H1 (cell line): Measurements from ENCODE around the gene GIMAP5. TPM values are rescaled to one million over a fixed set of nuclear protein-coding genes. Genes with fewer than 3 reads are reported as not detected.

Experiments used
- CTCF ChIA-PET: fragments of 300-600 bp; sonication (Branson Sonifier 250); formaldehyde crosslinking; loops from one replicate; lab custom pipeline; 2021; ENCODE audit not compliant: partially characterized antibody; lab: Charles Lee
- POLR2A ChIA-PET: fragments of 300-600 bp; sonication (Branson Sonifier 250); formaldehyde crosslinking; loops from one replicate; lab custom pipeline; 2021; ENCODE audit warnings: inconsistent platforms; ENCODE audit not compliant: partially characterized antibody; lab: Charles Lee
- DNase-seq, 2 experiments: peaks; one replicate each; pipeline versions ENCODE4 v3.0.0 to v3.0.0-alpha.2; 2010 to 2022; ENCODE audit warnings: low spot score in 2 of 2, low read depth in 1 of 2, mixed read lengths in 1 of 2
- FAIRE-seq: peaks from 2 replicates; lab custom pipeline; 2011; peaks lifted over from hg19 to GRCh38; lab: Jason Lieb, UNC
- H2AFZ ChIP-seq: 2 replicates; pipeline ENCODE4 v1.8.1; 2012; ENCODE audit warnings: low read length, inconsistent platforms
- H2AK5ac ChIP-seq: 2 replicates; pipeline ENCODE4 v1.6.1; 2013; ENCODE audit warnings: low read depth, low read length
- H2BK120ac ChIP-seq: replicated peaks from 2 replicates; pipeline ENCODE3; 2013; ENCODE audit warnings: low read depth, low read length, inconsistent platforms
- H2BK12ac ChIP-seq: 2 replicates; pipeline ENCODE4 v1.6.1; 2013; ENCODE audit warnings: low read depth, low read length
- H2BK15ac ChIP-seq: 2 replicates; pipeline ENCODE4 v1.6.1; 2013; ENCODE audit warnings: low read length
- H2BK20ac ChIP-seq: 2 replicates; pipeline ENCODE4 v1.6.1; 2013; ENCODE audit warnings: low read length
- H2BK5ac ChIP-seq: 2 replicates; pipeline ENCODE4 v1.6.1; 2013; ENCODE audit warnings: low read depth, low read length
- H3K14ac ChIP-seq: 2 replicates; pipeline ENCODE4 v1.6.1; 2013; ENCODE audit warnings: inconsistent platforms; ENCODE audit not compliant: insufficient read length
- H3K18ac ChIP-seq: 2 replicates; pipeline ENCODE4 v1.6.1; 2013; ENCODE audit warnings: low read length; ENCODE audit errors: extremely low read depth
- H3K23ac ChIP-seq: 2 replicates; pipeline ENCODE4 v1.6.1; 2013; ENCODE audit warnings: inconsistent platforms; ENCODE audit not compliant: insufficient read length
- H3K23me2 ChIP-seq: 2 replicates; pipeline ENCODE4 v1.6.1; 2013; ENCODE audit warnings: low read depth, low read length
- H3K27ac ChIP-seq: 2 replicates; pipeline ENCODE4 v1.6.1; 2011; ENCODE audit warnings: low read depth, low read length, inconsistent platforms
- H3K27me3 ChIP-seq, 4 experiments: replicated peaks in 1 of 4; 1 replicate in 1 of 4; 2 replicates in 3 of 4; pipeline versions ENCODE4 v1.6.1 to v1.8.1; 2011 to 2013; ENCODE audit warnings: low read length in 3 of 4, mild to moderate bottlenecking in 3 of 4, inconsistent platforms in 2 of 4, mixed read lengths in 2 of 4, moderate library complexity in 1 of 4; ENCODE audit not compliant: control insufficient read depth in 3 of 4, insufficient read depth in 3 of 4; ENCODE audit errors: extremely low read depth in 1 of 4
- H3K36me3 ChIP-seq, 4 experiments: 2 replicates each; pipeline versions ENCODE4 v1.6.1 to v1.8.1; 2011 to 2013; ENCODE audit warnings: mild to moderate bottlenecking in 4 of 4, low read length in 3 of 4, moderate library complexity in 2 of 4, control low read depth in 1 of 4, inconsistent platforms in 1 of 4; ENCODE audit not compliant: insufficient read depth in 4 of 4, control insufficient read depth in 2 of 4
- H3K4ac ChIP-seq: replicated peaks from 2 replicates; pipeline ENCODE3; 2013; ENCODE audit warnings: low read length, low read depth, mixed read lengths, inconsistent platforms; ENCODE audit not compliant: insufficient read length
- H3K4me1 ChIP-seq, 4 experiments: replicated peaks in 1 of 4; 1 replicate in 1 of 4; 2 replicates in 3 of 4; pipeline versions ENCODE4 v1.6.1 to v1.8.1; 2011 to 2013; ENCODE audit warnings: low read length in 3 of 4, inconsistent platforms in 2 of 4, mixed read lengths in 1 of 4; ENCODE audit not compliant: insufficient read depth in 4 of 4, control insufficient read depth in 3 of 4
- H3K4me2 ChIP-seq, 2 experiments: 2 replicates each; pipeline versions ENCODE4 v1.6.1 to v1.8.1; 2011 to 2013; ENCODE audit warnings: low read depth in 2 of 2, low read length in 2 of 2, control low read depth in 1 of 2, inconsistent platforms in 1 of 2, mild to moderate bottlenecking in 1 of 2; ENCODE audit not compliant: insufficient read depth in 1 of 2
- H3K4me3 ChIP-seq, 4 experiments: fragments of 200-600, 300-600 bp in 1 of 4; sonication (generic), shearing (Covaris generic), sonication (Bioruptor Twin) in 1 of 4; 2 replicates each; pipeline versions ENCODE4 v1.5.1 to v1.8.1; 2011 to 2016; ENCODE audit warnings: low read length in 4 of 4, low read depth in 3 of 4, control low read depth in 2 of 4, inconsistent platforms in 2 of 4, mild to moderate bottlenecking in 2 of 4, mixed read lengths in 1 of 4, moderate library complexity in 1 of 4; ENCODE audit not compliant: insufficient read depth in 2 of 4; ENCODE audit errors: extremely low read depth in 1 of 4
- H3K56ac ChIP-seq: replicated peaks from 2 replicates; pipeline ENCODE3; 2013; ENCODE audit warnings: low read depth, mild to moderate bottlenecking, mixed read lengths, low read length, inconsistent platforms; ENCODE audit not compliant: insufficient read length
- H3K79me1 ChIP-seq: 2 replicates; pipeline ENCODE4 v1.6.1; 2013; ENCODE audit warnings: low read depth, low read length, control low read depth
- H3K79me2 ChIP-seq, 2 experiments: 2 replicates each; pipeline versions ENCODE4 v1.6.1 to v1.8.1; 2012 to 2013; ENCODE audit warnings: low read length in 2 of 2, mild to moderate bottlenecking in 2 of 2, inconsistent platforms in 1 of 2; ENCODE audit not compliant: insufficient read depth in 2 of 2, control insufficient read depth in 1 of 2
- H3K9ac ChIP-seq, 4 experiments: replicated peaks in 1 of 4; 1 replicate in 1 of 4; 2 replicates in 3 of 4; pipeline versions ENCODE4 v1.6.1 to v1.8.1; 2011 to 2013; ENCODE audit warnings: low read depth in 3 of 4, low read length in 3 of 4, control low read depth in 2 of 4, mild to moderate bottlenecking in 2 of 4, moderate library complexity in 2 of 4, inconsistent platforms in 1 of 4; ENCODE audit errors: extremely low read depth in 1 of 4
- H3K9me3 ChIP-seq, 2 experiments: 2 replicates each; pipeline versions ENCODE4 v1.6.1 to v1.8.1; 2012 to 2013; ENCODE audit warnings: mild to moderate bottlenecking in 2 of 2, moderate library complexity in 2 of 2, control low read depth in 1 of 2, inconsistent platforms in 1 of 2, low read depth in 1 of 2, low read length in 1 of 2, mixed read lengths in 1 of 2; ENCODE audit not compliant: insufficient read depth in 2 of 2
- H4K20me1 ChIP-seq, 2 experiments: replicated peaks in 1 of 2; 2 replicates each; pipeline versions ENCODE3 to v1.8.1; 2011 to 2013; ENCODE audit warnings: inconsistent platforms in 2 of 2, low read length in 2 of 2, mild to moderate bottlenecking in 1 of 2; ENCODE audit not compliant: insufficient read depth in 2 of 2, control insufficient read depth in 1 of 2
- H4K5ac ChIP-seq: 2 replicates; pipeline ENCODE4 v1.6.1; 2013; ENCODE audit warnings: low read length, low read depth, mixed read lengths, inconsistent platforms; ENCODE audit not compliant: insufficient read length
- H4K8ac ChIP-seq: 2 replicates; pipeline ENCODE4 v1.8.0; 2013; ENCODE audit warnings: mild to moderate bottlenecking, moderate library complexity, low read length, inconsistent platforms; ENCODE audit not compliant: insufficient read depth; ENCODE audit errors: extremely low read depth
- H4K91ac ChIP-seq: replicated peaks from 2 replicates; pipeline ENCODE3; 2013; ENCODE audit warnings: low read length, mixed read lengths, inconsistent platforms; ENCODE audit not compliant: insufficient read length
- BACH1 ChIP-seq: IDR thresholded peaks from 2 replicates; pipeline ENCODE4 v1.6.1; 2012; ENCODE audit warnings: low read length, improper control_type of control experiment
- CHD2 ChIP-seq: IDR thresholded peaks from 2 replicates; pipeline ENCODE4 v1.6.1; 2012; ENCODE audit warnings: low read length, improper control_type of control experiment
- JUND ChIP-seq: IDR thresholded peaks from 2 replicates; pipeline ENCODE4 v1.6.1; 2011; ENCODE audit warnings: mild to moderate bottlenecking, improper control_type of control experiment, low read length
- RNF2 ChIP-seq: fragments of 200-900, 300-1000 bp; sonication (generic); IDR thresholded peaks from 2 replicates; pipeline ENCODE4 v1.7.1; 2016; ENCODE audit warnings: borderline replicate concordance, low read depth, mild to moderate bottlenecking, antibody characterized with exemption, low read length; ENCODE audit not compliant: poor library complexity, severe bottlenecking; ENCODE audit errors: missing control alignments
- SIRT6 ChIP-seq: IDR thresholded peaks from one replicate; pipeline ENCODE4 v1.7.1; 2012; ENCODE audit warnings: low read length, inconsistent platforms
- SIX5 ChIP-seq: IDR thresholded peaks from 2 replicates; pipeline ENCODE4 v1.6.1; 2011; ENCODE audit warnings: mild to moderate bottlenecking, low read depth, low read length
- TCF12 ChIP-seq: IDR thresholded peaks from 2 replicates; pipeline ENCODE4 v1.6.1; 2011; ENCODE audit warnings: low read depth, mild to moderate bottlenecking, low read length
- WGBS, 2 experiments: shearing (Covaris generic) in 1 of 2; methylation state at CpG; one replicate each; pipeline versions ENCODE4 v1.1.6 to v1.1.7; 2013 to 2015; ENCODE audit warnings: low lambda C conversion rate in 2 of 2, mixed read lengths in 2 of 2, inconsistent platforms in 1 of 2, low coverage in 1 of 2, missing lambda C conversion rate in 1 of 2; ENCODE audit not compliant: insufficient replicate concordance in 2 of 2, insufficient coverage in 1 of 2, insufficient read length in 1 of 2; ENCODE audit errors: extremely low coverage in 1 of 2, missing lambda C conversion rate in 1 of 2; 5-methylcytosine and 5-hydroxymethylcytosine counted together
- polyA plus RNA-seq, 7 experiments: library from polyadenylated mRNA; depleted of rRNA in 3 of 7; stranded (reverse) in 5 of 7; unstranded in 2 of 7; fragments of >200 nt in 5 of 7; fragments of 200-250 nt in 2 of 7; gene quantifications; 1 replicate in 5 of 7; 2 replicates in 1 of 7; 4 replicates in 1 of 7; pipeline versions ENCODE4 v1.2.1 to v1.2.3, GENCODE V29; 2011 to 2013; ENCODE audit warnings: missing spikeins in 2 of 7, mixed read lengths in 2 of 7
- total RNA-seq: library from RNA; stranded (reverse); fragmentation: NEBNext Ultra II Directional; extraction: Animal tissue kit (Norgen Biotek cat#: 25700); gene quantifications from 2 replicates; pipeline ENCODE4 v1.2.1, GENCODE V29; 2021

The GIMAP5 gene
- total and polyA plus RNA-seq, 2 of the 8 experiments (the other 6 are each of a cell fraction or from before 2014, with no cell fraction given): not detected

- no peak overlapping the region for H2BK120ac ChIP-seq
- H3K79me2 ChIP-seq: no peaks in the 10 kb centered on the region
- H3K23ac ChIP-seq: no peak overlapping the region
- H3K27ac ChIP-seq: no peak overlapping the region
- H4K8ac ChIP-seq: no peak overlapping the region
- H3K27me3 ChIP-seq: no peaks in the 10 kb centered on the region; a peak in 1 of 7 replicates
- H3K4me3 ChIP-seq: no peak overlapping the region
- H4K91ac ChIP-seq: no peak overlapping the region
- TF ChIP-seq SIRT6: no peak
- TF ChIP-seq JUND: no peak
- TF ChIP-seq CHD2: no peak
- no peak for TF ChIP-seq BACH1
- no peak for TF ChIP-seq RNF2
- TF ChIP-seq SIX5: no peak
- TF ChIP-seq TCF12: no peak
- no peak overlapping the region for H2BK12ac ChIP-seq
- no peak overlapping the region for H2AK5ac ChIP-seq
- POLR2A ChIA-PET: no interaction called here
- H3K4me2 ChIP-seq: no peak overlapping the region
- H3K9me3 ChIP-seq: no peaks in the 10 kb centered on the region
- no peak overlapping the region for H4K5ac ChIP-seq
- CTCF ChIA-PET: interaction anchor here (0.5 to 1.2 kb wide), 5 partner anchors 8 to 430 kb away, joined by 3 to 4 read pairs (median 3); partner anchors contain the start of genes TMEM176A and TMEM176B
- no peak overlapping the region for H3K9ac ChIP-seq
- no peaks in the 10 kb centered on the region for H3K4me1 ChIP-seq
- no peaks in the 10 kb centered on the region for H3K23me2 ChIP-seq
- H3K56ac ChIP-seq: no peak overlapping the region
- no peaks in the 10 kb centered on the region for H4K20me1 ChIP-seq
- H2BK20ac ChIP-seq: no peak overlapping the region
- no peaks in the 10 kb centered on the region for H3K36me3 ChIP-seq
- no peak for DNase-seq
- FAIRE-seq: no peak
- H2BK5ac ChIP-seq: no peak overlapping the region
- no peak overlapping the region for H2AFZ ChIP-seq
- no peak overlapping the region for H3K4ac ChIP-seq
- H2BK15ac ChIP-seq: no peak overlapping the region
- WGBS, 2 experiments: 91% methylated on average over 8 of the region's 9 CpGs; no CpG with 5 or more reads in 1 of the 2 experiments
- no peak overlapping the region for H3K14ac ChIP-seq
- H3K18ac ChIP-seq: no peak overlapping the region
- H3K79me1 ChIP-seq: no peaks in the 10 kb centered on the region
These were observed 47.0 kb downstream of the GIMAP5 start for GRCh38 chr7:150784120-150784736.
